ENCODE data around the gene CGA.

DNA sequence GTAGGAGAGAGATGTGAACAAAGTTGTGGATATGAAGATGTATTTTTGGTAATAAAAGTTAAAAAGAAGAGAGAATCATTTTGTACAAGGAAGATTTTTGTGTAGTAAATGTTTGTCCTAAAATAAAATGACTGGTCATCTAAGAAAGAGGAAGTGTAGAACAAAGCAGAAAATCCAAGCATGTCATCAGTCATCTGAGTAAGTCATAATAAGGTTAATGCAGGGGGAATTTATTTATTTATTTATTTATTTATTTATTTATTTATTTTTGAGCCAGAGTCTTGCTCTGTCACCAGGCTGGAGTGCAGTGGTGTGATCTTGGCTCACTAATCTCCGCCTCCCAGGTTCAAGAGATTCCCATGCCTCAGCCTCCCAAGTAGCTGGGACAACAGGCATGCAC is 15.7 kb upstream of the CGA start:
- TF ChIP-seq, protein P1, sequence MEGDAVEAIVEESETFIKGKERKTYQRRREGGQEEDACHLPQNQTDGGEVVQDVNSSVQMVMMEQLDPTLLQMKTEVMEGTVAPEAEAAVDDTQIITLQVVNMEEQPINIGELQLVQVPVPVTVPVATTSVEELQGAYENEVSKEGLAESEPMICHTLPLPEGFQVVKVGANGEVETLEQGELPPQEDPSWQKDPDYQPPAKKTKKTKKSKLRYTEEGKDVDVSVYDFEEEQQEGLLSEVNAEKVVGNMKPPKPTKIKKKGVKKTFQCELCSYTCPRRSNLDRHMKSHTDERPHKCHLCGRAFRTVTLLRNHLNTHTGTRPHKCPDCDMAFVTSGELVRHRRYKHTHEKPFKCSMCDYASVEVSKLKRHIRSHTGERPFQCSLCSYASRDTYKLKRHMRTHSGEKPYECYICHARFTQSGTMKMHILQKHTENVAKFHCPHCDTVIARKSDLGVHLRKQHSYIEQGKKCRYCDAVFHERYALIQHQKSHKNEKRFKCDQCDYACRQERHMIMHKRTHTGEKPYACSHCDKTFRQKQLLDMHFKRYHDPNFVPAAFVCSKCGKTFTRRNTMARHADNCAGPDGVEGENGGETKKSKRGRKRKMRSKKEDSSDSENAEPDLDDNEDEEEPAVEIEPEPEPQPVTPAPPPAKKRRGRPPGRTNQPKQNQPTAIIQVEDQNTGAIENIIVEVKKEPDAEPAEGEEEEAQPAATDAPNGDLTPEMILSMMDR (IDR thresholded peaks at IDR 0.05): no peak
- TF ChIP-seq POLR2AphosphoS5 (IDR thresholded peaks at IDR 0.05; ENCODE audit: insufficient read depth in 1 of 2, low read depth in 1 of 2): no peak
